Measurements from ENCODE around the gene ARMC7. TPM values are rescaled to one million over a fixed set of nuclear protein-coding genes. Genes with fewer than 3 reads are reported as not detected.

The ARMC7 gene
- total RNA-seq, 1 experiment from 2014 or later = 22.8 TPM

GRCh38 chr17:75067856-75068255 is 41.9 kb upstream of the ARMC7 start:
- Histone ChIP-seq H2AK5ac (ENCODE audit: insufficient read length, low read length) (no peak overlapping the region), H3K4me1 (ENCODE audit: insufficient read depth, low read length) (no peaks in the 10 kb centered on the region), H3K79me2 (ENCODE audit: insufficient read depth, low read length) (no peaks in the 10 kb centered on the region), H3K27me3 (ENCODE audit: insufficient read depth, low read length) (no peaks in the 10 kb centered on the region), H3K9me3 (ENCODE audit: control insufficient read depth, low read depth, low read length) (no peaks in the 10 kb centered on the region), H2BK5ac (ENCODE audit: insufficient read length, low read length) (no peak overlapping the region), H3K56ac (ENCODE audit: insufficient read length, low read depth, low read length) (no peak overlapping the region), H4K20me1 (ENCODE audit: control insufficient read depth, insufficient read depth, insufficient read length) (peaks cover 3% of the 10 kb centered on the region), H2BK20ac (ENCODE audit: low read depth, low read length, poor library complexity, severe bottlenecking) (no peak overlapping the region), H2AFZ (ENCODE audit: low read length) (no peak overlapping the region), H3T11ph (ENCODE audit: low read length) (no peak overlapping the region), H3K4me2 (ENCODE audit: insufficient read depth, insufficient read length, low read length) (no peak overlapping the region), H3K9ac (ENCODE audit: extremely low read depth, insufficient read length, low read length) (no peak overlapping the region), H4K5ac (ENCODE audit: insufficient read length, low read depth, low read length) (no peak overlapping the region), H3K23ac (ENCODE audit: insufficient read length, low read depth, low read length) (no peak overlapping the region), H4K8ac (replicated peaks; ENCODE audit: insufficient read length, low read depth, low read length) (no peak overlapping the region), H3K14ac (ENCODE audit: insufficient read depth, low read length) (no peak overlapping the region), H4K91ac (ENCODE audit: insufficient read length, low read depth, low read length) (no peak overlapping the region), H2BK12ac (ENCODE audit: insufficient read length, low read depth, low read length) (no peak overlapping the region), H3K27ac (ENCODE audit: insufficient read length, low read depth, low read length) (no peak overlapping the region), H3K79me1 (ENCODE audit: insufficient read depth, low read depth, low read length, poor library complexity, severe bottlenecking) (no peaks in the 10 kb centered on the region), H2BK15ac (ENCODE audit: low read depth, low read length) (no peak overlapping the region), H2BK120ac (ENCODE audit: low read depth, low read length, poor library complexity, severe bottlenecking) (no peak overlapping the region), H3K23me2 (ENCODE audit: insufficient read length, low read depth, low read length, poor library complexity, severe bottlenecking) (no peaks in the 10 kb centered on the region), H3K18ac (ENCODE audit: insufficient read length, low read depth, low read length) (no peak overlapping the region), H3K4ac (ENCODE audit: low read depth, low read length) (no peak overlapping the region)
- WGBS (ENCODE audit: extremely low coverage, insufficient read length, low lambda C conversion rate) = no CpG with 5 or more reads among the region's 4 CpGs
- no peaks in the 10 kb centered on the region; the same call in none of the 2 replicates for H3K27me3 Mint-ChIP-seq (ENCODE audit: low read depth)
- no peak overlapping the region for H3K4me3 Mint-ChIP-seq
- TF ChIP-seq, protein P1, sequence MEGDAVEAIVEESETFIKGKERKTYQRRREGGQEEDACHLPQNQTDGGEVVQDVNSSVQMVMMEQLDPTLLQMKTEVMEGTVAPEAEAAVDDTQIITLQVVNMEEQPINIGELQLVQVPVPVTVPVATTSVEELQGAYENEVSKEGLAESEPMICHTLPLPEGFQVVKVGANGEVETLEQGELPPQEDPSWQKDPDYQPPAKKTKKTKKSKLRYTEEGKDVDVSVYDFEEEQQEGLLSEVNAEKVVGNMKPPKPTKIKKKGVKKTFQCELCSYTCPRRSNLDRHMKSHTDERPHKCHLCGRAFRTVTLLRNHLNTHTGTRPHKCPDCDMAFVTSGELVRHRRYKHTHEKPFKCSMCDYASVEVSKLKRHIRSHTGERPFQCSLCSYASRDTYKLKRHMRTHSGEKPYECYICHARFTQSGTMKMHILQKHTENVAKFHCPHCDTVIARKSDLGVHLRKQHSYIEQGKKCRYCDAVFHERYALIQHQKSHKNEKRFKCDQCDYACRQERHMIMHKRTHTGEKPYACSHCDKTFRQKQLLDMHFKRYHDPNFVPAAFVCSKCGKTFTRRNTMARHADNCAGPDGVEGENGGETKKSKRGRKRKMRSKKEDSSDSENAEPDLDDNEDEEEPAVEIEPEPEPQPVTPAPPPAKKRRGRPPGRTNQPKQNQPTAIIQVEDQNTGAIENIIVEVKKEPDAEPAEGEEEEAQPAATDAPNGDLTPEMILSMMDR (conservative IDR thresholded peaks at IDR 0.05) = no peak
- peak overlapping the region in 1 of 3 experiments; percentile 76; a peak in 4 of 7 replicates for H3K27ac Mint-ChIP-seq
- H3K4me1 Mint-ChIP-seq = peaks cover 0 to 7% of the 10 kb centered on the region in 2 experiments; a peak in 2 of 4 replicates
- H3K9me3 Mint-ChIP-seq = no peaks in the 10 kb centered on the region
- peaks cover 12 to 28% (median 23%) of the 10 kb centered on the region in 3 experiments for H3K36me3 Mint-ChIP-seq (ENCODE audit: insufficient read depth in 1 of 3, low read depth in 3 of 3)
- DNase-seq = no peak
